ENCODE measurements around the gene ATP11B. TPM values are rescaled to one million over a fixed set of nuclear protein-coding genes. Genes with fewer than 3 reads are reported as not detected.

Gene ATP11B
- total RNA-seq, 1 experiment from 2014 or later, result 73.9 TPM

DNA sequence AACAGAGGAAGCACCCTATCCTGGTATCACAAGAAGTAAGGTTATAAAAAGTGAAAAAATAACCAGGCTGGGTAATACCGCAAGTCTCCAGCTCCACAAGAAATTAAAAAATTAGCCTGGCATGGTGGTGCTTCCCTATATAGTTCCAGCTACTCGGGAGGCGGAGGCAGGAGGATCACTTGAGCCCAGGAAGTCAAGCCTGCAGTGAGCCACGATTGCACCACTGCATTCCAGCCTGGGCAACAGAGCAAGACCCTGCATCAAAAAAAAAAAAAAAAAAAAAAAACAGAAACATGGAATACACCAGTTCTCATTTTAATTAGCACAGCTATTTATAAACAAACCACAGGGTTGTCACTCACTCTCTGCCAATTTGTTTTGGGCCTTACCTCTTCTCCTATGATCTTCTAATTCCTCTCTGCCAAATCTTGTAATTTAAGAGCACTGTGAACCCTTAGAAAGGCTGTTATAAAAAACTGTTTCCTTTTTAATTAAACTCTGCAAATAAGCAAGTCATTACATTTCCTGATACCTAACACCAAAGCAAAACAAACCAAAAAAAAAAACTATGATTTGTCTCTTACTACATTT, 164.5 kb downstream of the ATP11B start:
- DNase-seq, result no peak
- Histone ChIP-seq H3K9me3 (replicated peaks) (no peaks in the 10 kb centered on the region; the same call in 1 of the 2 replicates), H3K4me3 (no peak overlapping the region), H3K27me3 (no peaks in the 10 kb centered on the region), H3K4me1 (no peaks in the 10 kb centered on the region), H3K27ac (no peak overlapping the region), H3K36me3 (peaks cover 48% of the 10 kb centered on the region)

GRCh38 chr3:182959474-182960350, 166.4 kb downstream of the ATP11B start:
- Histone ChIP-seq H3K4me1 (no peaks in the 10 kb centered on the region), H3K36me3 (peaks cover 31% of the 10 kb centered on the region), H3K9me3 (replicated peaks) (no peaks in the 10 kb centered on the region; the same call in 1 of the 2 replicates), H3K27ac (no peak overlapping the region), H3K27me3 (no peaks in the 10 kb centered on the region), H3K4me3 (no peak overlapping the region)
- peak in 1 of 2 experiments; percentile 13 for DNase-seq

DNA sequence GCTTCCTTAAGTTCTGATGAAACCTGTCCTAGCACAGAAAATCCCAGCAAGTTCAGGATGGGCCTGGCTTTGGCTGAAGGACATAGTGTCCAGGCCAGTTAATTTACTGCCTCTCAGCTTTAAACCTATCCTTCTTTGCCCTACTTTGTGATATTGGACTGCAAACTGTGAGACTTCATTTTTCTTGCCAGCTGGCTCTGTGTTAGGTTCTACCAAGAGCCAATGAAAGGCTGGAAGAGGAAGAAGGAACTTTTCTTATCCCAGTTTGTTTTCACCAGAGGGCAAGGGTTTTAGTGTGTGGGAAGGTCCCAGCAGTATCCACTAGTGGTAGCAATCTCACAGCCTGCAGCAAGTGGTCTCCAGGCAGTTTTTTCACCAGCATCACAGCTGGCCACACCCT, 168.9 kb downstream of the ATP11B start:
- H3K36me3 ChIP-seq, result peaks cover 25% of the 10 kb centered on the region
- no peak overlapping the region for H3K4me3 ChIP-seq
- no peaks in the 10 kb centered on the region for H3K27me3 ChIP-seq
- H3K4me1 ChIP-seq, result no peaks in the 10 kb centered on the region
- H3K27ac ChIP-seq, result no peak overlapping the region
- no peak for DNase-seq
- no peaks in the 10 kb centered on the region for H3K9me3 ChIP-seq (replicated peaks)

- H3K27me3 ChIP-seq, result no peaks in the 10 kb centered on the region
- H3K27ac ChIP-seq, result no peak overlapping the region
- H3K4me3 ChIP-seq, result no peak overlapping the region
- H3K9me3 ChIP-seq (replicated peaks), result no peaks in the 10 kb centered on the region
- no peak for DNase-seq
- H3K4me1 ChIP-seq, result no peaks in the 10 kb centered on the region
- H3K36me3 ChIP-seq, result peaks cover 16% of the 10 kb centered on the region
These were observed 170.9 kb downstream of the ATP11B start for GRCh38 chr3:182964179-182964578.

GRCh38 chr3:182965861-182966366, 172.6 kb downstream of the ATP11B start:
- no peak for DNase-seq
- Histone ChIP-seq H3K9me3 (replicated peaks) (no peaks in the 10 kb centered on the region), H3K4me1 (no peaks in the 10 kb centered on the region), H3K27ac (no peak overlapping the region), H3K4me3 (no peak overlapping the region), H3K36me3 (peaks cover 8% of the 10 kb centered on the region), H3K27me3 (no peaks in the 10 kb centered on the region)

- Histone ChIP-seq H3K27me3 (no peaks in the 10 kb centered on the region), H3K9me3 (replicated peaks) (no peaks in the 10 kb centered on the region), H3K4me3 (no peak overlapping the region), H3K27ac (no peak overlapping the region), H3K36me3 (peaks cover 3% of the 10 kb centered on the region; the same call in 1 of the 2 replicates), H3K4me1 (no peaks in the 10 kb centered on the region)
- DNase-seq, result no peak
These were observed 174.2 kb downstream of the ATP11B start for GRCh38 chr3:182967218-182968204.

GRCh38 chr3:182969277-182969676, 176.0 kb downstream of the ATP11B start:
- no peak for DNase-seq
- Histone ChIP-seq H3K9me3 (replicated peaks) (no peaks in the 10 kb centered on the region), H3K27ac (no peak overlapping the region)

GRCh38 chr3:182969853-182970252, 176.5 kb downstream of the ATP11B start:
- Histone ChIP-seq H3K4me1 (no peaks in the 10 kb centered on the region), H3K9me3 (replicated peaks) (no peaks in the 10 kb centered on the region), H3K36me3 (peaks cover 3% of the 10 kb centered on the region; the same call in 1 of the 2 replicates), H3K27ac (no peak overlapping the region), H3K27me3 (no peaks in the 10 kb centered on the region), H3K4me3 (no peak overlapping the region)
- DNase-seq, result no peak

More at GRCh38 chr3:182969277-182969676, 176.0 kb downstream of the ATP11B start:
- Histone ChIP-seq H3K4me1 (no peaks in the 10 kb centered on the region), H3K36me3 (peaks cover 3% of the 10 kb centered on the region; the same call in 1 of the 2 replicates), H3K27me3 (no peaks in the 10 kb centered on the region), H3K4me3 (no peak overlapping the region)

- Histone ChIP-seq H3K36me3 (no peaks in the 10 kb centered on the region), H3K4me3 (no peak overlapping the region), H3K27ac (no peak overlapping the region), H3K4me1 (no peaks in the 10 kb centered on the region), H3K27me3 (no peaks in the 10 kb centered on the region), H3K9me3 (replicated peaks) (no peaks in the 10 kb centered on the region)
- no peak for DNase-seq
These were observed 177.6 kb downstream of the ATP11B start for GRCh38 chr3:182970811-182971418.

Other genes with a start within 250 kb of the ATP11B start
- gene DCUN1D1, start 187.0 kb downstream of the ATP11B start, total RNA-seq (2014; rRNA removed; shearing (Covaris generic)), result 33.7 and 34.5 TPM in 2 replicates